ENCODE data around the gene SV2C. TPM values are rescaled to one million over a fixed set of nuclear protein-coding genes. Genes with fewer than 3 reads are reported as not detected.

Gene SV2C
- total RNA-seq, 1 experiment from 2014 or later, result not detected

DNA sequence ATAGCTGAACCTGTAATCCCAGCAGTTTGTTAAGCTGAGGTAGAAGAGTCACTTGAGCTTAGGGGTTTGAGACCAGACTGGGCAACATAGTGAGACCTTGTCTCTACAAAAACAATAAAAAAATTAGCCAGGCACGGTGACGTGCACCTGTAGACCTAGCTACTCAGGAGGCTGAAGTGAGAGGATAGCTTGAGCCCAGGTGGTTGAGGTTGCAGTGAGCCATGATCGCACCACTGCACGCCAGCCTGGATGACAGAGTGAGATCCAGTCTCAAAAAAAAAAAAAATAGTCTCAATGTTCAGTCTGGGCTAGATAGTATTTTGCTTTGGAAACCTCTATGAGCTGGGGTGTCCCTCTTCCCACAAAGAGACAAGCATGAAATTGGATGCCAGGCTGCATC, 268.0 kb downstream of the SV2C start:
- Histone ChIP-seq H3K9me2 (ENCODE audit: insufficient read depth) (no peaks in the 10 kb centered on the region), H2AFZ (ENCODE audit: low read depth, low read length, poor library complexity, severe bottlenecking) (no peak overlapping the region), H3K27ac (ENCODE audit: low read depth, low read length) (no peak overlapping the region), H3K27me3 (ENCODE audit: insufficient read depth, low read length) (no peaks in the 10 kb centered on the region), H4K20me1 (ENCODE audit: insufficient read depth) (no peaks in the 10 kb centered on the region), H3K4me1 (ENCODE audit: control insufficient read depth in 1 of 2, insufficient read depth in 2 of 2, low read length in 2 of 2) (no peaks in the 10 kb centered on the region), H3K79me2 (ENCODE audit: insufficient read depth, low read length) (no peaks in the 10 kb centered on the region), H3K36me3 (ENCODE audit: control insufficient read depth in 1 of 2, insufficient read depth in 2 of 2, low read length in 2 of 2) (no peaks in the 10 kb centered on the region), H3K9me3 (ENCODE audit: control insufficient read depth in 1 of 2, insufficient read depth in 1 of 2, low read depth in 1 of 2, low read length in 2 of 2) (no peaks in the 10 kb centered on the region), H3K9ac (ENCODE audit: low read length) (no peak overlapping the region), H3K4me3 (replicated peaks in 1 of 2; ENCODE audit: low read depth in 1 of 2, low read length in 2 of 2) (no peak overlapping the region), H3K4me2 (ENCODE audit: low read length) (no peak overlapping the region)
- no peak for TF ChIP-seq FOSL1 (IDR thresholded peaks at IDR 0.05; ENCODE audit: low read depth)
- DNase-seq (ENCODE audit: low read depth, low spot score), result no peak
- BruUV-seq (replicated peaks), result no TSS peak
- no peak for ATAC-seq
- intact Hi-C loops (cut with micrococcal nuclease), result no loop called here
- CTCF ChIA-PET, result no interaction called here
- POLR2A ChIA-PET, result no interaction called here
- RAD21 ChIA-PET (ENCODE audit: low non-redundant PET in 1 of 2, low total read pairs in 2 of 2, uncharacterized antibody in 2 of 2, unreplicated experiment in 2 of 2), result no interaction called here

DNA sequence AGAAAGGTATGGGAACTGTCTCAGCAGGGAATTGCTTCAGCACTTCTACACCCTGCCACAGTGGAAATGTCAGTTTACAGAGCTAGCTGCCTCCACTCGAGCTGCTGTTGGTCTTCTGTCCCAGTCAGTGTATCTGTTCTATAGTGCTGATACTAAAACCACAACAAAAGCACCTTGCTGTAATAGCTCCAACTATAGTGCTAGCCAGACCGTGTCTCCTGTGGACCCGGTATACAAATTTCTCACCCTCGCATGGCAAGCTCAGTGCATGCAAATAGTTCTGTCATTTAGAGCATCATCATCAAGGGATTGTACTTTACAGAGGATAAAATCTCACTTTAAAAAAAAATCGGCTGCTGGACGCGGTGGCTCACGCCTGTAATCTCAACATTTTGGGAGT, 268.4 kb downstream of the SV2C start:
- no peak overlapping the region for H3K27ac ChIP-seq (ENCODE audit: low read depth, low read length)
- H3K9ac ChIP-seq (ENCODE audit: low read length), result no peak overlapping the region
- TF ChIP-seq YY1 (IDR thresholded peaks at IDR 0.05; ENCODE audit: extremely low read depth, insufficient replicate concordance, low read depth, low read length) (no peak), ZNF274 (IDR thresholded peaks at IDR 0.05; ENCODE audit: low read depth, low read length) (no peak), CBX3 (IDR thresholded peaks at IDR 0.05; ENCODE audit: low read depth) (no peak), EGR1 (IDR thresholded peaks at IDR 0.05; ENCODE audit: low read depth) (no peak), FOSL1 (IDR thresholded peaks at IDR 0.05; ENCODE audit: low read depth) (no peak), POLR2AphosphoS5 (IDR thresholded peaks at IDR 0.05; ENCODE audit: low read depth, low read length) (no peak), POLR2A (IDR thresholded peaks at IDR 0.05; ENCODE audit: borderline replicate concordance, extremely low read depth, insufficient read depth, insufficient read length) (no peak), ZFX (IDR thresholded peaks at IDR 0.05) (no peak), SP1 (IDR thresholded peaks at IDR 0.05; ENCODE audit: low read depth) (no peak), JUND (IDR thresholded peaks at IDR 0.05) (no peak), EZH2phosphoT487 (IDR thresholded peaks at IDR 0.05; ENCODE audit: borderline replicate concordance) (no peak)
- TF ChIP-seq, protein P1, sequence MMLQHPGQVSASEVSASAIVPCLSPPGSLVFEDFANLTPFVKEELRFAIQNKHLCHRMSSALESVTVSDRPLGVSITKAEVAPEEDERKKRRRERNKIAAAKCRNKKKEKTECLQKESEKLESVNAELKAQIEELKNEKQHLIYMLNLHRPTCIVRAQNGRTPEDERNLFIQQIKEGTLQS (IDR thresholded peaks at IDR 0.05), result no peak
- TF ChIP-seq, protein P2, sequence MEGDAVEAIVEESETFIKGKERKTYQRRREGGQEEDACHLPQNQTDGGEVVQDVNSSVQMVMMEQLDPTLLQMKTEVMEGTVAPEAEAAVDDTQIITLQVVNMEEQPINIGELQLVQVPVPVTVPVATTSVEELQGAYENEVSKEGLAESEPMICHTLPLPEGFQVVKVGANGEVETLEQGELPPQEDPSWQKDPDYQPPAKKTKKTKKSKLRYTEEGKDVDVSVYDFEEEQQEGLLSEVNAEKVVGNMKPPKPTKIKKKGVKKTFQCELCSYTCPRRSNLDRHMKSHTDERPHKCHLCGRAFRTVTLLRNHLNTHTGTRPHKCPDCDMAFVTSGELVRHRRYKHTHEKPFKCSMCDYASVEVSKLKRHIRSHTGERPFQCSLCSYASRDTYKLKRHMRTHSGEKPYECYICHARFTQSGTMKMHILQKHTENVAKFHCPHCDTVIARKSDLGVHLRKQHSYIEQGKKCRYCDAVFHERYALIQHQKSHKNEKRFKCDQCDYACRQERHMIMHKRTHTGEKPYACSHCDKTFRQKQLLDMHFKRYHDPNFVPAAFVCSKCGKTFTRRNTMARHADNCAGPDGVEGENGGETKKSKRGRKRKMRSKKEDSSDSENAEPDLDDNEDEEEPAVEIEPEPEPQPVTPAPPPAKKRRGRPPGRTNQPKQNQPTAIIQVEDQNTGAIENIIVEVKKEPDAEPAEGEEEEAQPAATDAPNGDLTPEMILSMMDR (IDR thresholded peaks at IDR 0.05 in 2 of 3, conservative IDR thresholded peaks at IDR 0.05 in 1 of 3; ENCODE audit: borderline replicate concordance in 1 of 3, insufficient read depth in 1 of 3, low read depth in 2 of 3, low read length in 2 of 3), result no peak
- TF ChIP-seq, protein P3, sequence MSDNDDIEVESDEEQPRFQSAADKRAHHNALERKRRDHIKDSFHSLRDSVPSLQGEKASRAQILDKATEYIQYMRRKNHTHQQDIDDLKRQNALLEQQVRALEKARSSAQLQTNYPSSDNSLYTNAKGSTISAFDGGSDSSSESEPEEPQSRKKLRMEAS (IDR thresholded peaks at IDR 0.05), result no peak
- H3K9me3 ChIP-seq (ENCODE audit: control insufficient read depth in 1 of 2, insufficient read depth in 1 of 2, low read depth in 1 of 2, low read length in 2 of 2), result no peaks in the 10 kb centered on the region
- H3K27me3 ChIP-seq (ENCODE audit: insufficient read depth, low read length), result no peaks in the 10 kb centered on the region
- H3K9me2 ChIP-seq (ENCODE audit: insufficient read depth), result no peaks in the 10 kb centered on the region
- H4K20me1 ChIP-seq (ENCODE audit: insufficient read depth), result no peaks in the 10 kb centered on the region
- ChIA-PET RAD21 (ENCODE audit: low non-redundant PET in 1 of 2, low total read pairs in 2 of 2, uncharacterized antibody in 2 of 2, unreplicated experiment in 2 of 2) (no interaction called here), CTCF (interaction anchor here (0.8 kb wide), 1 partner anchor 232 kb away, joined by 3 read pairs; no protein-coding TSS in a partner anchor), POLR2A (interaction anchor here (1.7 kb wide), 1 partner anchor 15 kb away, joined by 3 read pairs; no protein-coding TSS in a partner anchor)
- BruUV-seq (replicated peaks), result no TSS peak
- H3K36me3 ChIP-seq (ENCODE audit: control insufficient read depth in 1 of 2, insufficient read depth in 2 of 2, low read length in 2 of 2), result no peaks in the 10 kb centered on the region
- no peaks in the 10 kb centered on the region for H3K79me2 ChIP-seq (ENCODE audit: insufficient read depth, low read length)
- no peak overlapping the region for H3K4me3 ChIP-seq (replicated peaks in 1 of 2; ENCODE audit: low read depth in 1 of 2, low read length in 2 of 2)
- intact Hi-C loops (cut with micrococcal nuclease), result no loop called here
- ATAC-seq (no peak), DNase-seq (ENCODE audit: low read depth, low spot score) (no peak)
- H2AFZ ChIP-seq (ENCODE audit: low read depth, low read length, poor library complexity, severe bottlenecking), result no peak overlapping the region
- H3K4me2 ChIP-seq (ENCODE audit: low read length), result no peak overlapping the region
- no peaks in the 10 kb centered on the region for H3K4me1 ChIP-seq (ENCODE audit: control insufficient read depth in 1 of 2, insufficient read depth in 2 of 2, low read length in 2 of 2)

Measured in HCT116 (cell line).